CD14-positive monocyte (primary cell): ENCODE data around the gene CNST. TPM values are rescaled to one million over a fixed set of nuclear protein-coding genes. Genes with fewer than 3 reads are reported as not detected.
A peak's percentile ranks its signal among the peaks of the same experiment; 100 is the strongest.

Experiments
- DNase-seq, 3 donors: peaks; one replicate each; pipeline ENCODE4 v3.0.0-alpha.2; 2011 to 2022
- H2AFZ ChIP-seq: 2 replicates; pipeline ENCODE4 v1.6.0; 2012; ENCODE audit warnings: mild to moderate bottlenecking, low read depth, low read length, inconsistent platforms; ENCODE audit not compliant: insufficient read depth, poor library complexity, severe bottlenecking
- H3K27ac ChIP-seq, 2 donors: 1 replicate in 1 of 2; 2 replicates in 1 of 2; pipeline ENCODE4 v1.5.1; 2012 to 2013; ENCODE audit warnings: low read length in 2 of 2, control low read depth in 1 of 2, inconsistent platforms in 1 of 2, low read depth in 1 of 2, mild to moderate bottlenecking in 1 of 2
- H3K27me3 ChIP-seq, 2 donors: one replicate each; pipeline versions ENCODE4 v1.6.0 to v1.6.1; 2011 to 2013; ENCODE audit warnings: low read length in 2 of 2; ENCODE audit not compliant: control insufficient read depth in 2 of 2, insufficient read depth in 2 of 2
- H3K36me3 ChIP-seq, 2 donors: replicated peaks in 1 of 2; 1 replicate in 1 of 2; 2 replicates in 1 of 2; pipeline versions ENCODE4 v1.5.1 to v1.6.1; 2012 to 2013; ENCODE audit warnings: low read length in 2 of 2, control low read depth in 1 of 2, inconsistent platforms in 1 of 2, mild to moderate bottlenecking in 1 of 2; ENCODE audit not compliant: insufficient read depth in 2 of 2, control insufficient read depth in 1 of 2
- H3K4me1 ChIP-seq, 2 donors: 1 replicate in 1 of 2; 2 replicates in 1 of 2; pipeline versions ENCODE4 v1.5.1 to v1.6.1; 2012 to 2013; ENCODE audit warnings: low read length in 2 of 2, control low read depth in 1 of 2, inconsistent platforms in 1 of 2, mild to moderate bottlenecking in 1 of 2, moderate library complexity in 1 of 2; ENCODE audit not compliant: insufficient read depth in 2 of 2, control insufficient read depth in 1 of 2
- H3K4me2 ChIP-seq: replicated peaks from 2 replicates; pipeline ENCODE3; 2012; ENCODE audit warnings: low read length, moderate library complexity, mild to moderate bottlenecking; ENCODE audit not compliant: poor library complexity, severe bottlenecking; ENCODE audit errors: extremely low read depth
- H3K4me3 ChIP-seq, 3 experiments: fragments of 200-600 bp in 1 of 3; sonication (generic) in 1 of 3; replicated peaks in 1 of 3; 1 replicate in 2 of 3; 2 replicates in 1 of 3; pipeline ENCODE4 v1.5.1; 2011 to 2013; ENCODE audit warnings: low read length in 3 of 3, mild to moderate bottlenecking in 3 of 3, control low read depth in 2 of 3, low read depth in 2 of 3, inconsistent platforms in 1 of 3, moderate library complexity in 1 of 3
- H3K79me2 ChIP-seq: 2 replicates; pipeline ENCODE4 v1.6.0; 2012; ENCODE audit warnings: mild to moderate bottlenecking, control low read depth, inconsistent platforms, low read length, moderate library complexity; ENCODE audit not compliant: insufficient read depth
- H3K9ac ChIP-seq: 2 replicates; pipeline ENCODE4 v1.6.0; 2017; ENCODE audit warnings: low read length, mild to moderate bottlenecking; ENCODE audit not compliant: insufficient read depth, poor library complexity, severe bottlenecking
- H3K9me3 ChIP-seq, 2 donors: replicated peaks in 1 of 2; 1 replicate in 1 of 2; 2 replicates in 1 of 2; pipeline versions ENCODE4 v1.5.1 to v1.6.1; 2012 to 2013; ENCODE audit warnings: low read length in 2 of 2, control low read depth in 1 of 2; ENCODE audit not compliant: control insufficient read depth in 1 of 2, insufficient read depth in 1 of 2
- H4K20me1 ChIP-seq: 2 replicates; pipeline ENCODE4 v1.6.0; 2012; ENCODE audit warnings: mild to moderate bottlenecking, low read length, control low read depth, moderate library complexity; ENCODE audit not compliant: insufficient read depth
- H3K27ac Mint-ChIP-seq, 7 donors: one replicate each; pipeline ENCODE4 v1.8.0; 2020; ENCODE audit warnings: mild to moderate bottlenecking in 7 of 7, mixed read lengths in 7 of 7, moderate library complexity in 6 of 7, inconsistent platforms in 2 of 7
- H3K27me3 Mint-ChIP-seq, 3 donors: one replicate each; pipeline ENCODE4 v1.8.0; 2021 to 2022; ENCODE audit warnings: low read depth in 3 of 3, mild to moderate bottlenecking in 3 of 3, mixed read lengths in 3 of 3, moderate library complexity in 3 of 3, inconsistent platforms in 1 of 3
- H3K36me3 Mint-ChIP-seq, 2 donors: one replicate each; pipeline ENCODE4 v1.8.0; 2020; ENCODE audit warnings: mixed read lengths in 2 of 2, inconsistent platforms in 1 of 2, mild to moderate bottlenecking in 1 of 2
- H3K4me1 Mint-ChIP-seq: one replicate; pipeline ENCODE4 v1.8.0; 2020; ENCODE audit warnings: mild to moderate bottlenecking, mixed read lengths
- H3K4me3 Mint-ChIP-seq, 2 donors: one replicate each; pipeline ENCODE4 v1.8.0; 2020; ENCODE audit warnings: mild to moderate bottlenecking in 2 of 2, mixed read lengths in 2 of 2, moderate library complexity in 1 of 2
- H3K9me3 Mint-ChIP-seq, 7 donors: one replicate each; pipeline ENCODE4 v1.8.0; 2020 to 2022; ENCODE audit warnings: mixed read lengths in 7 of 7, mild to moderate bottlenecking in 6 of 7, moderate library complexity in 6 of 7, inconsistent platforms in 2 of 7
- CTCF ChIP-seq: fragments of 200-600 bp; IDR thresholded peaks from one replicate; pipeline ENCODE4 v1.8.0; 2022; ENCODE audit warnings: antibody characterized with exemption, mild to moderate bottlenecking
- WGBS: methylation state at CpG from one replicate; pipeline ENCODE4 v1.1.5; 2013; ENCODE audit warnings: missing lambda C conversion rate; ENCODE audit not compliant: insufficient coverage; 5-methylcytosine and 5-hydroxymethylcytosine counted together
- intact Hi-C, 2 donors: fragments of 100-400 bp; cut with micrococcal nuclease; formaldehyde crosslinking; loops; one replicate each; pipeline versions ENCODE4 v1.15.0 to v1.15.1; 2023
- polyA plus RNA-seq, 3 donors: library from polyadenylated mRNA; depleted of rRNA in 1 of 3; unstranded in 2 of 3; stranded (reverse) in 1 of 3; fragments of 300-500 nt in 2 of 3; fragments of >200 nt in 1 of 3; fragmentation: Illumina TruSeq in 2 of 3; gene quantifications; 1 replicate in 2 of 3; 2 replicates in 1 of 3; pipeline ENCODE4 v1.2.3, GENCODE V29; 2012 to 2021

CNST gene
- polyA plus RNA-seq, 3 donors, result 11.0 to 14.1 (median 13.7) TPM

GRCh38 chr1:246638941-246639655, 72.8 kb downstream of the CNST start:
- Mint-ChIP-seq H3K27ac (no peak overlapping the region), H3K27me3 (peaks cover 0 to 2% (median 0%) of the 10 kb centered on the region in 3 donors)
- WGBS, result 99% methylated on average over 10 of the region's 16 CpGs

GRCh38 chr1:246639732-246640131, 73.5 kb downstream of the CNST start:
- H3K4me2 ChIP-seq, result no peak overlapping the region
- Mint-ChIP-seq H3K36me3 (peaks cover 35% of the 10 kb centered on the region in 2 donors), H3K4me3 (no peak overlapping the region), H3K9me3 (peaks cover 3 to 10% (median 6%) of the 10 kb centered on the region in 7 donors), H3K27me3 (peaks cover 0 to 2% (median 0%) of the 10 kb centered on the region in 3 donors), H3K27ac (peak overlapping the region in 1 of 7 donors; percentile 46), H3K4me1 (no peaks in the 10 kb centered on the region)
- TF ChIP-seq CTCF, result no peak
- H3K9me3 ChIP-seq, result peaks cover 0 to 11% of the 10 kb centered on the region in 2 donors
- no peaks in the 10 kb centered on the region for H3K4me1 ChIP-seq
- H3K9ac ChIP-seq, result no peak overlapping the region
- 100% methylated on average over 1 of the region's 9 CpGs for WGBS
- H3K79me2 ChIP-seq, result peaks cover 3% of the 10 kb centered on the region
- peaks cover 4% of the 10 kb centered on the region for H4K20me1 ChIP-seq
- no peak for DNase-seq
- H3K36me3 ChIP-seq, result peaks cover 50 to 85% of the 10 kb centered on the region in 2 donors
- intact Hi-C loops, result no loop called here
- H2AFZ ChIP-seq, result no peak overlapping the region
- H3K27ac ChIP-seq, result no peak overlapping the region
- no peak overlapping the region for H3K4me3 ChIP-seq
- no peaks in the 10 kb centered on the region for H3K27me3 ChIP-seq

More at GRCh38 chr1:246638941-246639655, 72.8 kb downstream of the CNST start:
- H3K4me1 ChIP-seq, result no peaks in the 10 kb centered on the region
- Mint-ChIP-seq H3K4me3 (no peak overlapping the region), H3K36me3 (peaks cover 35 to 36% of the 10 kb centered on the region in 2 donors), H3K4me1 (no peaks in the 10 kb centered on the region), H3K9me3 (peaks cover 4 to 14% (median 7%) of the 10 kb centered on the region in 7 donors)
- DNase-seq, result no peak
- no peaks in the 10 kb centered on the region for H3K27me3 ChIP-seq
- no peak overlapping the region for H2AFZ ChIP-seq
- H3K36me3 ChIP-seq, result peaks cover 51 to 85% of the 10 kb centered on the region in 2 donors
- H3K9ac ChIP-seq, result no peak overlapping the region
- no peak overlapping the region for H3K4me2 ChIP-seq
- peaks cover 0 to 15% of the 10 kb centered on the region in 2 donors for H3K9me3 ChIP-seq
- no peak overlapping the region for H3K4me3 ChIP-seq
- no peak overlapping the region for H3K27ac ChIP-seq
- intact Hi-C loops, result no loop called here
- H4K20me1 ChIP-seq, result peaks cover 4% of the 10 kb centered on the region
- peaks cover 3% of the 10 kb centered on the region for H3K79me2 ChIP-seq
- no peak for TF ChIP-seq CTCF
